ENCODE data around the gene ZDHHC14.

ZDHHC14 gene

DNA sequence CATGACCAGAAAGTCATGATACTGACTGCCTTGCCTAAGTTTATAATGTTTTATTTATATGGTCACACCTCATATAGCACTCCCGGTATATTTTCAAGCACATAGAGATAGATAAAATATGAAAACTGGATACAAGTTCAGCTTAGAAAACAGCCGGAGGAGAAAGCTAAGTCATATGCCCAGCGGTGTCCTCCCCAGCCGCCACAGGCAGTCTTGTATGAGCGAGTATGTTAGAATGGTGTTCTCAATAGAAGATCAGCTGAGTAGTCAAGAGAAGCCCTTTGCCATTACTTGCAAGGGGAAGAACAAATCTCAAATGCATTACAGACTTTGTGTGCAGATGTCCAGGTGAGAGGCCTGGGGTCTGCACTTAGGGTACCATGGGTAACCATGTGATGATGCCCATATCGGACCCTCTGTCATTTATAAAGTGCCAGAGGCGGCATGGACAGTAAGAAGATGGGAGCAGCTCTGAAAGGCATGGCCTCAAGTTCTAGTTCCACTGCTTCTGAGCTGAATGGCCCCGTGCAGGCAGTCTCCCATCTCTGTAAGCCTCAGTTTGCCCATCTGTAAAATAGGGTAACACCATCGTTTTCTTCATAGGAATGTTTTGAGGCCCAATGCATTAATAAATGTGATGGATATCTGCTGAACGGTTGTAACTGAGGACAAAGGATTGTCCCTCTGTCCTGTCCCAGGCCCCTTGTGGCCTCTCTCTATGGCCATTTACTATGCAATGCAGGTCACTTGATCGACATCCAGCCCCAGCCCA is 246.4 kb downstream of the ZDHHC14 start:
- FAIRE-seq = no peak

DNA sequence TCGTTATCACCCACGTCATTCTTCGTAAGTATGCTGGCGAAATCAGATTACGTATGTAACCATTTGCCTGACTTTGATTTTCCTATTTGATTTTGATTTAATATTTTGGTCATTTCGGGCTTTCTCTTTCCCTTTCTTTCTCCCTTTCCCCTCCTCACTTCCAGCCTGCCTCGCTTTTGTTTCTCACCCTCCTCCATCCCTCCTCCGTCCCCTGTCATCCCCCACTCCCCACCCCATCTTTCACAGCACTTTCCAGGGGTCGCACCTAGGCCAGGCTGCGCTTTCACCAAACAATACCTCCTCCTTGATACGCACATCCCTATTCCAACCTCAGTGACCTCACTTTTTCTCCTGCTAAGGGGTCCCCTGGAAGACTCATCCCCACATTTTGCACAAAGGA is 247.5 kb downstream of the ZDHHC14 start:
- FAIRE-seq (no peak), DNase-seq (ENCODE audit: extremely low spot score, insufficient read length, low read depth) (no peak)

More for the DNA sequence above, 246.4 kb downstream of the ZDHHC14 start:
- no peak for DNase-seq (ENCODE audit: extremely low spot score, insufficient read length, low read depth)

DNA sequence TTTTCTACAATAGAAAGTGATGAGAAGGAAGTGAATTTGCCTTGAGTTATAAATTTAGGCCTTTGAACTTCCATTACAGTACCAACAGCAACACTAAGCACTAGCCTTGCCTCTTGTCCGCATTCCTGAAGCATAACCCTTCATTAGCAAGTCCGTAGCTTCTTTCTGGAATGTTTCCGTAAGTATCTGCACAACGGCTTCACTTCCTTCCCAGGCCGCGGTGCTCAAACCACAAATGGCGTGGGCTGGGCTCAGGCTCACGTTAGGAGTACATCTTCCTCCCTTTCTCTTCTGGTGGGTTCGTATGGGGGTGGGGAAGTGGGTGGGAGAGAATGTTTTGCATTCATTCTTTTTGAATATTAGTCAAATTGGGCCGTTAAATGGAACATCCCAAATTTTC is 248.2 kb downstream of the ZDHHC14 start:
- no peak for FAIRE-seq
- no peak for DNase-seq (ENCODE audit: extremely low spot score, insufficient read length, low read depth)

DNA sequence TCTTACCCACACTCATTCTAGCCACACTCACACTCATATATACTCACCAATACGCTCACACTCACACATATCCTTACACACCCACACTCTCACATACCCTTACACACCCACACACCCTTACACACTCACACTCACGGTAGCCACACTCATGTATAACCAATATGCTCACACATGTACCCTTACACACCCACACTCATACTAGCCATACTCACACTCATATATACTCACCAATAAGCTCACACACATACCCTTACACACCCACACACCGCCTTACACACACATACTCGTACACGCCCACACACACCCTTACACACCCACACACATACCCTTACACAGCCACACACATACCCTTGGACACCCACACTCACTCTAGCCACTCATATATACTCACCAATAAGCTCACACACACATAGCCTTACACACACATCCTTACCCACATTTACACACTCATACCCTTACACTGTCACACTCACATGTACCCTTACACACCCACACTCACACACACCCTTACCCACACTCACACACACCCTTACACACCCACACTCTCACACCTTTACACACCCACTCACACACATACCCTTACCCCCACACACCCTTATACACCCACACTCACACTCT is 249.6 kb downstream of the ZDHHC14 start:
- FAIRE-seq = no peak
- DNase-seq (ENCODE audit: extremely low spot score, insufficient read length, low read depth) = no peak

DNA sequence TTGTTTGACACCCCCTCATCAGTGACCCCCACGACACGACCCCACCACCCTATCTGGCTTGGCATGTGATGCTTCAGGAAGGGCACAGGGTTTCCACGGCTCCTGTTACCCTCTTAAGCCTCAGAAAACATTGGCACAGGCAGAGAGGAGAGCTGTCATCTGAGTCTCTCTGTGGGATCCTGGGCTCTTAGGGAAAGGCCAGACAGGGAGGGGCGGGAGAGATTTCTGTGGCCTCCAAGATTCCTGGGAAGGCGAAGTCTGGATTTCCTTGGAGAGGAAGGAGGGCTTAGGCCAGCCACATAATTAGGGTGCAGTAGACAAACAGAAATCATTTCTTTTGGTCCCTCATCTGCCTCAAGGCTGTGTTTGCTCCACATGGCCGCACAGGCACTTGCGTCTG is 250.4 kb downstream of the ZDHHC14 start:
- FAIRE-seq (no peak), DNase-seq (ENCODE audit: extremely low spot score, insufficient read length, low read depth) (no peak)

DNA sequence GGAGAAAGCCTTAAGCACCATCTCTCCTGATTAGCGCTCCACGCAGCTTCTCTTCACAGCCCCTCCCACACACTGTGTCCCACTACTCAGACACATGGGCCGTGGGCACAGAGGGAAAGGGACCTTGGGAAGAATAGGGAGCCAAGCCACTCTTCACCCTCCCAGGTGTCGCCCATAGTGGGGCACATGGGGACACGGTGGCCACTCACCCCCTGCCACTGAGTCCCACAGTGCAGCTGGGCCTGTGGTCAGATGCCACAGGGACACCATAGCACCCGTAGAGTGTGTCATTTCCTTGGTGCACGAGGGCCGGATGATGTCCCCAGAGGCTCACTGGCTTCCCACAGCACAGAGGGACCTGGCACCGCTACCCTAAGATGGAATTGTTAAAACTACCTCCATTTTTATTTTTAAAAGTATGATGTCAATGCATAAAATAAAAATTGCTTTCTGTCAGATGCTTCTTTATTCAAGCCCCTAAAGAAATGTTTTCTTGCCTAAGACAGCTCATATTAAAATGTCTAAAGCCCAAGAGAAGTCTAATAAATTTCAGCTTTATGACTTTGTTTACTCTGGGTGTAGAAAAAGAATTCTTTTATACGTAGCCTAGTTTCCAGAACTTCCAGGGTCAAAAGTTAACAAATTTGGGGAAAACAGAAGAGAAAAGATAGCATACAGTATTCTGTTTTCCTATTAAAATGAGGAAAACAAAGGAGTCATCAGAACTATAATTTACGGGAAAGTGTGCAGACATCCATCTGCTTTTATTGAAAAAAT is 251.0 kb downstream of the ZDHHC14 start:
- FAIRE-seq (no peak), DNase-seq (ENCODE audit: extremely low spot score, insufficient read length, low read depth) (no peak)

DNA sequence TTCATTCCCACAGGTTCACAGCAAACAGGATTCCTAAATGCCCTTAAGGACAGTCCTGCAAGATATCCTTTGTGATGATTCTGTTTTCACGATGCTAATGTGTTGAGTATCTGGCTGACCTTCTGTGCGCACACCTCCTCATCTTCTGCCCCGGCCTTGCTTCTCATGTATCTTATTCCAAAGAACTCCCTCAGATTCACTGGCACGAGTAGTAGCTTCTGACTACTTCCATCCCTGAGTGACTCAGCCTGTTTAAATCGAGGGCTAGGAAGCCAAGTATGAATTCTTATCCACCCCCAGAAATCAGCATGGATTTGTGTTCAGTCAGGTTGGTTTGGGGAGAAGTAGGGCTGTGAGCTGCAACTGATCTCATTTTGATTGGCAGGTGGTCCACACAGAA is 251.8 kb downstream of the ZDHHC14 start:
- DNase-seq (ENCODE audit: extremely low spot score, insufficient read length, low read depth) = no peak
- FAIRE-seq = no peak

DNA sequence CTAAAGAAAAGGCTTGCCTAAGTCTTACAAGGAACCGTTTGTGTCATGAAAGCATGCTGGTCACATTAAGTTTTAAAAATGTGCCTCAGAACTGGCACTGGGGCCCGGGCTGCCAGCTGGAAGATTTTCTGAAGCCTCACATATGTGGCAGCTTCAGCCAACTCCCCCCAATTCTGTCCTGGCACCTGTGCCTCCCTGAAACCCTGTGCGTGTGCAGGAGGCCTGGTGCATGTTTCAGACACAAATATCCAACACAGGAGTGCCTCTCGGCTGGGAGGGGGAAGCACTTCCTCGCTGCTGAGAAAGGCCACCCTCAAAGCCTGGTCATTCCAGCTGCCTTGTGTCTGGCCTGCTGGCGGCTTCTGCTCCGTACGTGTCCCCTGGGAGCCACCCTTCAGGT is 253.6 kb downstream of the ZDHHC14 start:
- no peak for FAIRE-seq

DNA sequence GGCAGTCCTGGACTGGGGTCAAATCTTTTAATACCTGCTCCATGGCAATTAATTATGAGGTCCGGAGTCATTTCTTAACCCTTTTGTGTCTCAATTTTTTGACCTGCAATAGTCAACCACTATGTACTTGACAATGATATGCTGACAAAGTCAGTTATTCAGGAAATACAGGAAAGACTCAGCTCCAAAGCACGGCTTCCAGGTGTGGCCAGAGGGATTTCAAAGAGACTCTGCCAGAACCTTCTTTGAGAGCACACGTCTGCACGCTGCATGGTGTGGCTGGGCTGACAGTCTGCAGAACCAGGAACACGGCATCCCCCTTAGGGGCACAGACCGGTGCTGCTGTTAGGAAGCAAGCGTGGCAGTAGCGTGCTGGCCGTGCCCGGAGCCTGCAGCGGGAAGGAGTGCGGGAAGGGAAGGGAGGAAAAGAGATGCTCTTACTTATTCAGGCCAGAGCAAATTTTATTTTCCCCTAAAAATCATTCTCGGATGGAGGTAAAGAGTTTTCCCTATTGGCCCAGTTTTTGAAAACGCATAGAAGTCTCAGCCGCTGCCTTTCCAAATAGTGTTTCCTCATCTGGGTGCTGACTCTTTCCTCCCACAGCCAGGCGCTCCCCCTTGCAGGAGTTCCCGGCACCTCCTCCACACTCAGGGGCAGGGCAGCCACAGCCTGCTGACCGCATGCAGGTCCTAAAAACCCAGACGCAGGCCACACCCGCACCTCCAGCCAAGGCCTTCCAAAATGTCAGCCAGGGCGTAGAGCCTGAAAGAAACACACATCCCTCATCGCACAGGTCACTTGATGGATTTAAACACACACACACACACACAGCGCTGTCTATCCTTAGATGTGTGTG is 254.6 kb downstream of the ZDHHC14 start:
- DNase-seq (ENCODE audit: extremely low spot score, insufficient read length, low read depth) (no peak), FAIRE-seq (no peak)

More for the DNA sequence above, 253.6 kb downstream of the ZDHHC14 start:
- DNase-seq (ENCODE audit: extremely low spot score, insufficient read length, low read depth) = no peak

DNA sequence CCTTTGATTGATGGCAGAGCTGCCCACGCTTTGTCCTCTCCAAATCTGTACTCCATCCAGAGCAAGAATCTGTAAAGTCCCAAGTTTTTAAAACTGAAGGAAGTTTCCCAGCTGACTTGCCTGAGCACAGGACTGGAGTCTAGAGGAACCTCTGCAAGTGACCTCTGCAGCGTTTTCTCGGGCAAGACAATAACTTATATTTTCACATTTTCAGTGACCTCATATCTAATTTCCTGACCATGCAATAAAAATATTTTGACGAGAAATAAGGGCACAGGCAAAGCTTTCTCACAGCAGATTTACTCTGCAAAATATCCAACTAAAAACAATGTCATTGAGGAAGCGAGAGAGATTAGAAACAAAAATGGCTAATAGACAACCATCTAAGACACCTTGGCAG is 256.5 kb downstream of the ZDHHC14 start:
- DNase-seq (ENCODE audit: extremely low spot score, insufficient read length, low read depth) (no peak), FAIRE-seq (no peak)

DNA sequence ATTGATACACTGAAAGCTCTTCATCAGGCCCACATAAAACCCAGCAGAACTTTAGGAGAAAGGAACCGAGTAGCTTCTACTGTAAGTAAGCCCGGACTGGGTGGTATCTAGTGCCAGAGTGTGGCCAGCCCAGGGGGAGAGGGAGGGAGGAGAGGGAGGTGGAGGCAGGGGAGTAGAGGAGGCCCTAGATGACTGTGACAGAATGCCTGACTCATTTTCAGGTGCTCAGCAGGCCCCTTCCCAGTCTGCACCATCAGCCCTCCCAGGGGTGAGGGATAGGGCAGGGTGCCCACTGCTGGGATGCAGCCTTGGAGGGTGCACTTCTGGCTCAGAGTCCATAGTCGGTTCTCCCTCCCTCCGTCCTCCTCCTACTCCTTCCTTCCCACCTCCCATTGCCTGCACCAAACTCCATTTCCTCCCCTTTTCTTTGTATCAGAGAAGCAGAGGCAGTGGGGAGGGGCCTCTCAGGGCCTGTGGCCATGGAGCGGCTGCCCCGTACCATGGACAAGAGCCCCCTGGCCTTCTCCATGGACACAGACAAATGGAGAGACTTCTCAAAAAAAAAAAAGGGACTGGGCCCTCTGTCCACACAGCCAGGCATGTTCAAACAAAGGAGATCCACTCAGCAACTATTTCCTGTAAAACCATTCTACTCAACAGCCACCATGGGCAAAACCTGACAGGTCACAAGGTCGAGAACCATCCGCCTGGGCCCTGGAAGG is 257.1 kb downstream of the ZDHHC14 start:
- no peak for FAIRE-seq
- no peak for DNase-seq (ENCODE audit: extremely low spot score, insufficient read length, low read depth)

DNA sequence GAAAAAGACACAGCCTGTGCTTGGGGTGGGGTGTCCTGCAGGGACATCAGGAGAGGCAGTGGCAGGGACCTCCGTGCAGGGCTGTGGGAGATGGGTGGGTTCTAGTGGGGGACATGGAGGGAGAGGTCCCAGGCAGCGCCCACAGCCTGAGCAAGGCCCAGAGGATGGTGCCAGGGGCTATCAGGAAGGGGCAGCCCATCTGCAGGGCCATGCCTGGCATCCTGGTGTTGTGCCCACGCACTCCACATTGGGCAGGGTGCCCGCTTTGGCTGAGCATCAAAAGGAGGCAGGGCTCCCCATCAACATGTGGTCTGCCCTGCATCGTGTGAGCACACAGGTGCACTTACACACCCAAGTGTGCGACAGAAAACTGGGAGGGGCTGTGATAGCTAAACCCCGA is 257.8 kb downstream of the ZDHHC14 start:
- FAIRE-seq = no peak

DNA sequence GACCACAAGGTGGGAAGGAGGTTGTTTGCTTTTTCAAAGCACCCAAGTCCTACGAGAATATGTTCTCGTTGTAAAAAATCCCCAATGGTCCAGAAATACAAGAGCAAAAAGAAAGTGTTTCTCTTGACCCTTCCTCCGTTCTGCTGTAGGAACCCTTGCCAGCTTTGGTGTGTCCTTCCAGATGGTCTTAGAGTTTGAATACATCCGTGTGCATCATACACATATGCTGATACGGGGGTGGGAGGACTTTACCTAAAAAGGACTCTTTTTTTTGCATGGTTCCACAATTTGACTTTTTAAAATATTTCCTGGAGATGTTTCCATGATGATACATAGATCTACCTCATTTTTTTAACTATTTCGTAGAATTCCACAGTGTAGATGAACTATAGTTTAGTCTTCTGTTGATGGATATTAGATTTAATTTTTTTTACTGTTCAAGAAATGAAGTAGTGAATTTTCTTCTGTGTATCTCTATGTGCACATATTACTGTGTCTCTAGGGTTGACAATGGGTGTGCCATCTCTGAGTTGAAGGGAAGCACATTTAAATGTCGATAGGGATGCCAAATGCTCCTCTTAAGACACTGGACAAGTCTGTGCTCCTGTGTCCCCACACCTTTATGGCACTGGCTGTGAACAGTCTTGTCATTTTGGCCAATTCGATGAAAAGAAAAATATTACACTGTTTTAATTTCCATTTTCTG is 259.9 kb downstream of the ZDHHC14 start:
- DNase-seq (ENCODE audit: extremely low spot score, insufficient read length, low read depth) (no peak), FAIRE-seq (no peak)

More for the DNA sequence above, 257.8 kb downstream of the ZDHHC14 start:
- DNase-seq (ENCODE audit: extremely low spot score, insufficient read length, low read depth) = no peak

DNA sequence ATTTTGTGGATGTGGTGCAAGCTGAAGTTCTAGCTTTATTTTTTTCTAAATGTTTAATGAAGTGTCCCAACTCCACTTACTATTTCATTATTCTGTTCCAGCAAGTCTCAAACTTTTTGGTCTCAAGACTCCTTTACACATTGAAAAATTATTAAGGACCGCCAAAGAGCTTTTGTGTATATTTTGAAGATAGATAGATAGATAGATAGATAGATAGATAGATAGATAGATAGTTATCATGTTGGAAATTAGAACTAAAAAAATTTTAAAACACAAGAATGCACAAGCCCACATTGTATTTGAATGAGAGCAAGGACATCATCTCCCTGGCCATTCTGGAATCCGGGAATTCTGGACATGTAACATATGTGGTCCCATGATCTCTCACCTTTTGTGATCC is 260.8 kb downstream of the ZDHHC14 start:
- DNase-seq (ENCODE audit: extremely low spot score, insufficient read length, low read depth) (no peak), FAIRE-seq (no peak)

DNA sequence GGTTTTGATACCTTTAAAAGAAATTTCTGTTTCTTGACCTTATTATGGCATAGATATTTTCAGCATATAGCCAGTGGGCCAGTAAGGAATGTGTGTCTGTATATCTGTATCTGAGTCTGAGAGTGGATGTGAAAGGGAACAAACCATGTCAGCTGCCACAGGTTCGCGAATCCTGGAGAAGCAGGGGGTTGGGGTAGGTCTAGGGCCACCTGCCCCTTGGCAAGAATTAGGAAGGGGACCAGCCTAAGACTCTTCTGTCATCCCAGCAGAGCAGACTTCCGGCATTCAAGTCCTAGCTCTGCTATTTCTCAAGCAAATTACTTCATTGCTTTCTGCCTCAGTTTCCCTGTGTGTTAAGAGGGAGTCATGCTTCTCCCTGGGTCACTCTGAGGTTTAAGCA is 261.7 kb downstream of the ZDHHC14 start:
- DNase-seq (ENCODE audit: extremely low spot score, insufficient read length, low read depth) = no peak
- FAIRE-seq = no peak

DNA sequence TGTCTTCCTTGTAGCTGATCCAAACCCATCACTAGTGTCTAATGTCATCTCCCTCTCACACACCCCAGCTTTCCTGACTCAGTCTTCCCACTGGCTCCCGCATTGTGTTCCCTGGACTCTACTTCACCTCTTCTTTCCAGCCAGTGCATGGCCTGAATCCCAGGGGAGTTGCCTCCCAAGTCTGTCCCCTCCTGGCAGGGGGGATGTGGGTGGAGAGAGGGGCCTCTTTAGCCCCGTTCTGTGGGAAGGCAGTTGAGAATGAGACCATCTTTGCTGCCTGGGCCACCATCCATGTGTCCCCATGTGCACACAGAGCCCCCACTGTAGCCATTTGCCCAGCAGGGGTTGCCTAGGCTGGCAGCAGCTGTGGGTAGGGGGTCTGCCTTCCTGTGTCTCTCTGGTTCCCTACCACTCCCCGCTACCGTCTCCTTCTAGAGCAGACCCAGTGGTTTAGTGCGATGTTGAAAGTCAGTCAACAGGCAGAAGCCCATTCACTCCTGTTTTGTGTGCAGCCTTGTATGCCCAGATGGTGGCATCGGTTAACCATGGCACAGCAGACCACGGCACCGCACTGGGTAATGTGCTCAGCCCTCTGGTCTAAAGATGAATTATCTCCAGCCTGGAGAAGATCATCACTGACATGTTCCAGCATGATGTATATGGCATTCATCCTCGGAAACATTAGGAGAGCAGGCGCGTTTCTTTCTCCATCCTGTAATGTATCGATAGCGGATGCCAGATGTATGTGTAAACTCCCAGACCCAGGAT is 263.2 kb downstream of the ZDHHC14 start:
- DNase-seq (ENCODE audit: extremely low spot score, insufficient read length, low read depth) = no peak
- no peak for FAIRE-seq

DNA sequence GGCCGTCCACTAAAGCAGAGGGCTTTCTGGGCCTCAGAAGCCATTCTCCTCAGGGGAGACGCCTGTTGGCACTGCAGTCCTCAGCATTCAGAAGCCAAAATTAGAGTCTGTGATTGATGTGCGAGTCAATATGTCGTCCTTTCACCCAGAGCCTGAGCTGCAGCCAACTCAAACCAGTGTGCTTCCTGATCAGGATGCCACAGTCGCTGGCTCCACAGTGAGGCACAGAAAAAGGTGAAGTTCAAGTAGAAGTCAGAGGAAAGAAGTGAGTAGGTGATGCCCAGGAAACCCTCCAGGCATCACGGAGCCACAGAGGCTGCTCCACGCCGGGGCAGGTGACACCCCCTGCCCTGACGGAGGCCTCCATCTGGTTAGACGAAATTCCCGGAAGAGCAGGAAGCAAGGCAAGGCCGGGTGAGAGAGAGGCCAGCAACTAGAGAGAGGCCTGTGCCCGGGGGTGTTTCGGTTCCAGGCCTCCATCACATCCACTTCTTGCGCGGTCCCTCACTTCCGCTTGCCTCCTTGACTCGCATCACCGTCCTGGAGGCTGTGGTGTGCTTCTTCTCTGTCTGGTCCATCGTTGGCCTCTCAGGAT is 264.3 kb downstream of the ZDHHC14 start:
- DNase-seq (ENCODE audit: extremely low spot score, insufficient read length, low read depth) (no peak), FAIRE-seq (no peak)

DNA sequence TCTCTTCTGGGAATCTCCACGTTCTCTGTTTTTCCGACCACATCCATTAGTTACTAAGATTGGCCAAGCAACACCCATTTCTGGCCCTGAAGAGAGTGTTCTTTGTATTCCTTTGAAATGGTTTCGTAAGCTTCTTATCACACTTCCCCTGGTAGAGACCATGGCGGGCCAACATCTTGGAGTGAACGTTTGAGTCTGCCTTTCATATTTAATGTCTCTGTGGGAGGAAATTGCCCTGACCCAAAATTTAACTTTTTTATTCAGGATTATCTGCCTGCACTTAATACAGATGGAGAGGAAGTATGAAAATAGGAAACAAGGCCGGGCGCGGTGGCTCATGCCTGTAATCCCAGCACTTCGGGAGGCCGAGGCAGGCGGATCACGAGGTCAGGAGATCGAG is 265.0 kb downstream of the ZDHHC14 start:
- FAIRE-seq = no peak

More for the DNA sequence above, 265.0 kb downstream of the ZDHHC14 start:
- no peak for DNase-seq (ENCODE audit: extremely low spot score, insufficient read length, low read depth)

Data from GM18507 (cell line).